Right ventricle myocardium inferior (tissue), 1 donor: Measurements from ENCODE around the gene ZNF444. TPM values are rescaled to one million over a fixed set of nuclear protein-coding genes. Genes with fewer than 3 reads are reported as not detected.

Source experiments
- ATAC-seq: fragments of 200-7000 bp; cut with Tn5 transposase; one replicate; pipeline ENCODE4 v1.9.1; 2020; ENCODE audit warnings: mild to moderate bottlenecking, moderate library complexity
- DNase-seq: peaks from one replicate; pipeline ENCODE4 v3.0.0; 2021; ENCODE audit errors: missing footprints
- intact Hi-C: fragments of 100-400 bp; cut with DNase I; formaldehyde crosslinking; loops from one replicate; pipeline ENCODE4 v1.11.0; 2022
- total RNA-seq: library from RNA; stranded (reverse); fragmentation: NEBNext Ultra II Directional; extraction: Animal tissue kit (Norgen Biotek cat#: 25700); gene quantifications from one replicate; pipeline ENCODE4 v1.2.1, GENCODE V29; 2021
- donor health status: DM: no; HTN: yes; CAD: no; lungs with severe emphysema.

ZNF444 gene
- total RNA-seq, 1 donor from 2014 or later, result 29.1 TPM

DNA sequence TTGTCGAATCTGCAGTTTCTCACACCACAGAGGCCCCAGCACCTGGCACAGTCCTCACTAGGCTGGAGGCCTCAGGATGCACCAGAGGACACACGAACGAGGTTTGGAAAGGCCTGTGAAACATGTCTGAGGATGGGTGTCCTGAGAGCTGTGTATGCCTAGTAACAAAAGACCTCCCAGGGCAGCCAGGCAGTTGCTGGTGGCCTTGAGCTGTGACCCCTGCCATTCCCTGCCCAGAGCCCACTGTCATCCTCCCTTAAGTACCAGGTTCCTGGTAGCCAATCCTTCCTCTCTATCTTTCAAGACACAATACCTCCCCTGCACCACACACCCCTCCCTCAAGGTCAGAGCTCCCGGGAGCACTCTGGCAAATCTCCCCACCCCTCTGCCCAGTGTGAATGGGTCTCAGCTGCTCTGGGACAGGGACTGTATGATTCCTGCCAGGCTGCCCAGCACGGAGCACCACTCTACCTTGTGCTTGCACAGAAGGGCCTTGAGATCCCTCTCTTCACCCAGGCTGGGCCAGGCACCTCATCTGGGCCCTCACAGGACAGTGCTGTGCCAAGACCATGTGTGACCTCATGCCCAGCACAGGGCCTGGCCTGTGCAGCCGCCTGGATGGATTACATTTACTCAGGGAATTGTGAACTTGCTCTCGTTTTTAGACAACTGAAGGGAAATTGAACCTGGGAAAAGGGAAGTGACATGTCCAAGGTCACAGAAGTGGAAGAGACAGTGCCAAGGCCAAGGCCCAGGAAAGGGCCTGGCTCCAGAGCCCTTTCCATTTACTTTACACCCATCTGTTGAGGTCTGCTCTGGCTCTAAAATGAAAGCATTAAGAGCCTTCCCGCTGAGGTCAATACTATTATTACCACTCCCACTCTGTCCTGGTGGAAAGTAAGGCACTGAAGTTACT is 22.2 kb upstream of the ZNF444 start:
- peak; percentile 32 for DNase-seq
- intact Hi-C loops, result loop anchor here (5.0 kb wide), 1 partner anchor 37 kb away; no protein-coding TSS in a partner anchor
- ATAC-seq, result no peak

DNA sequence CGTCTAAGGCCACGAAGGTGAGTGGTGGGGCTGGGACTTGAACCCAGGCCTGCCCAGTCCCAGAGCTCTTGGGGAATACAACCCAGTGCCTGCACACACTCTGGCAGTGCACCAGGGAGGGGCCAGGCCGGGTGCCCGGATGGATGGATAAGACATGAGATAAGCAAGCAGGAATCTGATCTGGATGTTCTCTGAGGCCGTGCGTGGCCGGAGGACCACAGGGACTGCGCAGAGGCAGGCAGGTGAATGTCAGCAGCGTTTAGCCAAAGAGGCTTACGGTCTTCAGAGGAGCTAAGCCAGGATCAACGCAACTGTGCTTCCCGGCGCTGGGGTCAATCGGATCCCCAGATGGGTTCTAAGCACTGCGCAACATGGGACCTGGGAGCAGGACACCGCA is 21.5 kb upstream of the ZNF444 start:
- DNase-seq (no peak), ATAC-seq (no peak)
- intact Hi-C loops, result loop anchor here (5.0 kb wide), 1 partner anchor 37 kb away; no protein-coding TSS in a partner anchor

DNA sequence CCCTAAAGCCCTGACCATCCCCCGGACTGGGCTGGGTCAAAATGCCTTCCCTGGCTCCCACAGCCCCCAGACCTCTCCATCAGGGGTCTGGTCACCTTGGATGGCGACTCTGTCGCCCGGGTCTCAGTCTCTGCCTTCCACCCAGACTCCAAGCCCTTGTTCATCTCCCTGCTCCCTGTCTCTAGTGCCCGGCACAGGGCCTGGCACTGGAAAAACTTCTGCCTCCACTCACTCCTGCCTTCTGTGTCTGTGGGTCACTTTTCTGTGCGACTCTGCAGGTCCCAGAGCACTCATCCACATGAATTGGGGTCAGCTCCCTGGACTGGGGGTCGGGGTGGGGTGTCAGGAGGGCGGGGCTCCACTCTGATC is 21.1 kb upstream of the ZNF444 start:
- intact Hi-C loops, result loop anchor here (1.0 to 2.0 kb wide), 2 partner anchors 9 to 15 kb away; no protein-coding TSS in a partner anchor

DNA sequence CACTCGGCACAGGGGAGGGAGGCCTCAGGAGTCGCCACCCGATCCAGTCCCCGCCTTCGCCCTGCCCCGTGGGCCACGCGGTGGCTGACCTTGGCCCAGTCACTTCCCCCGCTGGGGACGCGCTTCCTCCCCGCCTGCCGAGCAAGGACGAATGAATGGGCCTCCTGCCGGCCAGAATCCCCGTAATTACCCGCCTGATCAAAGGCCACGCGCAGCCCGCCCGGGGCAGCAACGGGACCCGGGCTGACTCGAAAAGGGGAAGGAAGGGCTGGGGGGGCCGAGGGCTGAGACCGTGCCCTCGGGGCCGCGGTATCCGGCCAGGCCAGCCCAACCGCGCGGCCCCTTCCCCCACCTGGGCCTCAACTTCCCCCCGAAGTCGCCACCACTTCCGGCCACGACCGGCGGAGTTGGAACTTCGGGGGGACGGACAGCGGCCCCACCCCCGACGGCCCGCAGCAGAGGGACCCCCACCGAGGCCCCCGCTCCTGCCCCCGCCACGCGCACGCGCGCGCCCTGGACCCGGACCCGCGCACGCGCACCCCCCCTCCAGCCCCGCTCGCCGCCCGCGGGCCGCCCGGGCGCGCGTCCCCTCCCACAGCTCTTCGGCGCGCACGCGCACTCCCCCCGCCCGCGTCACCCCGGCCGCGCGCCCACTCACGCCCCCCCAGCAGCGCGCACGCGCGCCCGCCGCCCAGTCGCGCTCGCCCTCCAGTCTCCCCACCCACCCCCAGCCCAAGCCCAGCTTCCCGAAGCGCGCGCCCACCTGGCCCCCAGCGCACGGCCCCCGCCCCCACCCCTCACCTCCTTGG is 20.5 kb upstream of the ZNF444 start:
- ATAC-seq (peak; percentile 35), DNase-seq (peak; percentile 94)
- intact Hi-C loops, result loop anchor here (1.0 to 2.0 kb wide), 4 partner anchors 9 to 21 kb away; partner anchors contain the start of gene ZNF444

More for the DNA sequence above, 21.1 kb upstream of the ZNF444 start:
- ATAC-seq (no peak), DNase-seq (no peak)

DNA sequence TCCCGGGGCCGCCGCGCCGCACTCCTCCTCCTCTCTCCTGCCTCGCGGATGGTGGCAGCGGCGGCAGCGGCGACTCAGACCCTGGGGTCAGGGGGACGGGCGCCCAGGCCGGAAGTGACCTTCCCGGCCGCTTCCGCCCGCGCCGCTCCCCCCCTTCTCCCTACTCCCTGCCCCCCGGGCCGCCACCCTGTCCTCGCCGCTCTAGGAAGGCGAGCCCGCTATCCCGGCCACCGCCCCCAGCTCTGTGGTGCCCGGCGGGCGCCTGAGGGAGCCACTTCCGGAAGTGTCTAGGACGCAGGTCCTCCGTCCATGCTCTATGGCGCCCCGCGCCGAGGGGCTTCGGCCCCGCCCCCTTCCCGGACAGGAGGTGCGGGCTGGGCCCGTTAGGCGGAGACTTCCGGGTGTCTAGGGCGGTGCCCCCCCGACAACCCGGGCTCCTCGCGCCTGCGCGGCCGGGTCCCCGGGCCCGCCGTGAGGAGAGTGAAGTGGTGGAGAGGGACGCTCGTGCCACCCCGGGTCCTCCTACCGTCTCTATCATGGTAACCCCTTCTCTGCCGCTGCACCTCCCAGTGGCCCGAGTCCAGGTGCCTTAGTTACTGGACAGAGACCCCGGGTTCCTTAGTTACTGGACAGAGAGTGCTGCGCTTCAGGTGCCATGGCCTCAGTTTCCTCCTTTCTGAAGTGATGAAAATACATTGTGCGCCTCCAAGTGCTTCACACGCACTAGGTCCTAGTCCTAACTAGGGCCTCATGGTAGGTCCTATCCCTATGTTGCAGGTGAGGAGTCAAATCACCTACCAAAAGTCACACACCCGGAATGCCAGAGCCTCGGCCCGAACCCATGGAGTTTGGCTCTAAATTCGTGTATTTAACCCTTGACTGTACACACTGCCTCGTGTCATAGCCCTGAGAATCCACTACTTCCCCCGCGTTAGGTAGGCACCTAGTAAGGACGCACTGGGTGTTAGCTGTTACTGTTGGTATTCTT is 19.6 kb upstream of the ZNF444 start, which contains the start of gene ZNF787:
ZNF787 (minus strand) TSS at position 116 of the 988 bp plus-strand sequence. CDS start 18,078 bp downstream, outside the sequence.
- peak; percentile 99 for DNase-seq
- ATAC-seq, result peak; percentile 94
- intact Hi-C loops, result loop anchor here (1.0 to 2.0 kb wide), 3 partner anchors 13 to 20 kb away; partner anchors contain the start of gene ZNF444

DNA sequence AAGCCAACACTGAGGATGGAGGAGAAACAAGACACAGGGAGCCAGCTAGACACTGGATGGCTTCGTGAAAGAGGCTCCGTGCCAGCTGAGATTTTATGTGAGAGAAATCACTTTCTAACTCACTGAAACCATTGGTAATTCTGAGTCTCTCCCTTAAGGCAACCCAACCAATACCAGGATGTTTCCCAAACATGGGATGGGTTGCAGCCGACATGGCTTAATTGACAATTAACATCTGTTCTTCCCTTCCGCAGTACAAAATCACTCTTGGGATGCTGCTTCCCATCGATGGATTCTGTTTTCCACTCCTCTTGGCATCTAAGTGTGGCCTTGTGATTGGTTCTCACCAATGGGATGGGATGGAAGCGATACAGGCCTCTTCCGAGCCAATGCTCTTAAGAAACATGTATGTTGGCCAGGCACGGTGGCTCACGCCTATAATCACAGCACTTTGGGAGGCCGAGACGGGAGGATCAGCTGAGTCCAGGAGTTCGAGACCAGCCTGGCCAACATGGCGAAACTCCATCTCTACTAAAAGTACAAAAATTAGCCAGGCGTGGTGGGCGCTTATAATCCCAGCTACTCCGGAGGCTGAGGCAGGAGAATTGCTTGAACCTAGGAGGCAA is 17.7 kb upstream of the ZNF444 start:
- DNase-seq (no peak), ATAC-seq (no peak)
- intact Hi-C loops, result no loop called here

DNA sequence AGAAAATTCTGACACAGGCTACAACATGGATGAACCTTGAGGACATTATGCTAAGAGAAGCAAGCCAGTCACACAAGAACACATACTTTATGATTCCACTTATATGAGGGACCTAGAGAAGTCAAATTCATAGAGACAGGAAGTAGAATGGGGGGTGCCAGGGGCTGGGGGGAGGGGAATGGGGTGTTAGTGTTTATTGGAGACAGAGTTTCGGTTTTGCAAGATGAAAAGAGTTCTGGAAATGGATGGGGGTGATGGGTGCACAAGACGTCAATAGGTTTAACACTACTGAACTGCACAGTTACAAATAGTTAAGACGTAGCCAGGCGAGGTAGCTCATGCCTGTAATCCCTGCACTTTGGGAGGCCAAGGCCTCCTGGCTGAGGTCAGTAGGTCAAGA is 16.5 kb upstream of the ZNF444 start:
- ATAC-seq (no peak), DNase-seq (no peak)
- intact Hi-C loops, result no loop called here

DNA sequence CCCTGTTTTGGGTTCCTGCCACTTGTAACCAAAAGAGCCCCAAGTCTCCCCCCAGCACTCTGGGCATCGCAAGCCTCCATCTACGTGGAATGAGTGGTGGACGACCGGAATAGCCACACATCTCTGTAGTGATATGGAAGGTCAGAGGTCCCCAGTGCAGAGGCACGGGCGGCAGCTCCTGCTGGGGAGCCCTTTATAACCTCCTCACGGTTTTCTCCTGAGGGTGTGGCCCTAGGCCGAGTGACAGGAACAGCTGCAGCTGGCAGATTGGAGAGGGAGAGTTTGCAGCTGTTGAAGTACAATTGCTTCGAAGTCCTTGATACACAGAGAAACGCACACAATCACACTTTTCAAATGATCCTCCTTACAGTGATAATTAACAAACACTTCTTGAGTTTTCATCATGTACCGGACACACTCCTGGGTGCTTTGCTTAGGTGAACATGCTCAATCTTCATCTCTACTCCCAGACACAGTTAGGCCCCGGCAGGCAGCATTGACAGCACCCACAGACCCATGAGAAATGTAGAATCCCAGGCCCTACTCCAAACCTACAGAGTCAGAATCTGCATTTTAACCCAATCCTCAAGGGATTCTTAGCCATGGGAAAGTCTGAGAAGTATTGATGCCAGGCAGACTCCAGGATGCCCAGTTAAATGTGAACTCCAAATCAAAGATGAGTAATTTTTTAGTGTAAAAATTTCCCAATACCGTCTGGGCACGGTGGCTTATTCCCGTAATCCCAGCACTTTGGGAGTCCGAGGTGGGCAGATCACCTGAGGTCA is 15.1 kb upstream of the ZNF444 start:
- DNase-seq, result no peak
- no peak for ATAC-seq
- intact Hi-C loops, result no loop called here

DNA sequence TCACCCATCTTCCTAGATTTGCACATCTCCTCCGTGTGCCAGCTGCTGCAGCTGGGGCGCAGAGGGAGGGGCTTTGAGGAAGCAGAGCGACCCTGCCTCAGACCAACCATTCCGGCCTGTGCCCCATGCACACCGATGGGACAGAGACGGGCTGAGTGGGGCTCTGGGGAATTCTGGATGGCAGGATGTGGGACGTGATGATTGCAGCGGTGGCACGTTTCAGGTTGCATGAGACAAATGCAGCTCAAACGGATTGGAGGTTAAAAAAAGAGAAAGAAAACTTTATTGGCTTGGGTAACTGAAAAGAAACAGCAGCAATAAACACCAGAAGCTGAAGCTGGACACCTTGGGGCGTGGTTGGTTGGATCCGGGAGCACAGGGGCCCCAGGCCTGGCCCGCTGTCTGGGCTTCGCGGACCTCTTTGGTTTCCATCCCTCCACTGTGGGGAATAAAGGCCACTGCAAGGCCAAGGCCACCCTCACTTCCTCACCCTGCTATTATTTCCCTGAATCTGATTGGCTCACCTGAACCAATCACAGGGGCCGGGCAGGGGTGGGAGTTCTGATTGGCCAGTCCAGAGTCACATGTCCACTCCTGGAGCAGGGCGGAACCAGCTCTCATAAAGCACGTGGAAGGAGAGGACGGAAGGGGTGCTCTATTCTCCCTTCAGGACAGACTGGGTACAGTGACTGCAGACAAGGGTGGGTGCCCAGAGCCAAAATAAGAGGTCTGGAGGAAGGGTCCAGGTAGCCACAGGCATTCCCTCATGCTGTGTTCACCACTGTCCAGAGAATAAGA is 13.9 kb upstream of the ZNF444 start:
- intact Hi-C loops, result no loop called here
- DNase-seq (peak; percentile 44), ATAC-seq (no peak)

DNA sequence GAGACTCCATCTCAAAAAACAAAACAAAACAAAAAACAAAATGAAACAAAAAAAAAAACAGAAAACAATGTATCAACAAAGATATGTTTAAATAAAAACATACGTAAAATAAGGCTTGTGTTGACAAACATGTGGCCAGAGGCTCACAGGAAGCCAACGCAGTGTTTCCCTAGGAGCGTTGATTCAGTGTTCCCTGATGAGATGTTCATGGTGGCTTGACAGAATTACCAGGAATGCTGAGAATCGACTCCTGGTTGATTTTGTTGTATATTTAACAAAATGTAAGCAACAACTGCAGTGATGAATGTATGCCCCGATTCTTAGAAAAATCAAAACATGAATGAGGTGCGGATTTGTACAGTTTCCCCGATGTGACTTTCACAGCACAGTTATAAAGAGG is 11.1 kb upstream of the ZNF444 start:
- DNase-seq, result no peak
- ATAC-seq, result no peak
- intact Hi-C loops, result no loop called here

DNA sequence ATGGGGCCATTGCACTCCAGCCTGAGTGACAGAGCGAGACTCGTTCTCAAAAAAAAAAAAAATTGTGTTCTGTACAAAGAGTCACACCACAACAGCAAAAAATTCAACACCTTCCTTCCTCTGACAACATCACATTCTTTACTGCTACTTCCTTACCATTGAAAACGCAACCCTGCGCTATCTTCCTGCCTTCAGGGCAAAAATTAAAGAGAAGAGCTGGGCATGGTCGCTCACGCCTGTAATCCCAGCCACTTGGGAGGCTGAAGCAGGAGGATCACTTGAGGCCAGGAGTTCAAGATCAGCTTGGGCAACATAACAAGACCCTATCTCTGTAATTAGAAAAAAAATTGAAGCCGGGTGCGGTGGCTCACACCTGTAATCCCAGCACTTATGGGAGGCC is 9.4 kb upstream of the ZNF444 start:
- ATAC-seq, result no peak
- DNase-seq, result no peak
- intact Hi-C loops, result no loop called here

DNA sequence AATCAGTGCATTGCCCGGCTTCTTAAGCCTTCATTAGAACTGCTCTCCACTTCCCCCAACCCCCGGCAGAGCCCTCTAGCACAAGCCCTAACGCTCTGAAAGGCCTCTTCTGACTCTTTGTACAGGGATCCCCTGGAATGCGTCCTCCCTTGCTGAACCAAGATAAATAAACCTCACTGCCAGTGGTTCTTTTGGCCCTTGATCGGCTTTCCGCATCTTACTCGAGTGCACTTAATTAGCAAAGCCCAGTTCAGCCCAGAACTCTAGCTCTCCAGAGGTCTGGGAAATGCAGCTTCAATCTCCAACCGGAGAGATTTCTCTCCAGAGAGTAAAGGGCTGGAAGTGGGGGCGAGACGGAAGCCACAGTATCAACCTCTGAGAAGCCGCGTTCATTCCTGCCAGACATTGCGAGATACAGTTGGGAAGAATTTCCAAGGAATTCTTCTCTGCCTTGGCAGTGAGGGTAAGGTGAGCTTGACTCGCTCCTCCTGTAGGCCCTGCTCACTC is 8.7 kb upstream of the ZNF444 start:
- intact Hi-C loops, result no loop called here
- peak; percentile 88 for ATAC-seq
- DNase-seq, result no peak

DNA sequence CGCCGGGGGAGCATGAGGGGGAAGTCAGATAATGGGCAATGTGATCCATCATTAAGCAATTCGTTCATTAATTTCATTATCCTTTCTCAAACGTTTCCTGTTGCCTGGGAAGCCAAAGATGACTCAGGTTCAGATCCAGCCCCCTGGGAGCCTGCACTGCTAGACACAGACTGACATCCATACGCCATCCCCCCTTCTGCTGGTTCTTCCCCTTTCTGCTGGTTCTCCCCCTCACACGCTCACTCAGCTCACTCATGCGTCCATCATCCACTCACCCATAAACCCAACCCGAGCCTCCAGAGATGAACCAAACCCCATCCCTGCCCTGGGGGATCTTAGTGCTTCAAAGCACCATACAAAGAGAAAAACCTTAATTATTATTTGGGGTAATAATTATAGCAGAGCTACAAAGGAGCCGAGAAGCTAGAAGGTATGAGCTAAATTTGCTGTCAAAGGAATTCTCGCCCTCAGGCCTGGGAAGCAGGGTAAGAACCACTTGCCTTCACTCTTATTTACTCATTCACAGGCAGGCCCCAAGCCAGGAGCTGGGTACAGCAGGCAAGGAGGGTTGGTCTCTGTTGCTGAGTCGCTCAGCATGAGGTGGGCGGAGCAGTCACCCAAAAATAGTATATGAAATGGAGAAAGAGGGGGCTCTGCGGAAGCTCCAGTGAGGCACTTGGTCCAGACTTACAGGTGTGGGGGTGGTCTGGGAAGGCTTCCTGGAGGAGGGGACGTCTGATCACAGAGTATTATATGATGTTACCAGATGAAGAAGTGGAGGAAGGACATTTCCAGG is 7.0 kb upstream of the ZNF444 start:
- ATAC-seq, result no peak
- intact Hi-C loops, result no loop called here
- DNase-seq, result no peak

DNA sequence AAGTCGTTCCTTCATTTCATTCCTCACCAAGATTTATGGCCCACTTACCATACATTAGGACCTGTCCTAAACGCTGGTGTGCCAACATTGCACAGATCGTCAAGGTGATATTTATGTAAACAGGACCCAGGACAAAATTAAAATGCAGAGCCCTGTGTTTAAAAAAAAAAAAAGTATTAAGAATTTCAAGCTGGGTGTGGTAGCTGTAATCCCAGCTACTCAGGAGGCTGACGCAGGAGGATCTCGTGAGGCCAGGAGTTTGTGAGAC is 6.5 kb upstream of the ZNF444 start:
- no peak for ATAC-seq
- intact Hi-C loops, result no loop called here
- DNase-seq, result no peak

DNA sequence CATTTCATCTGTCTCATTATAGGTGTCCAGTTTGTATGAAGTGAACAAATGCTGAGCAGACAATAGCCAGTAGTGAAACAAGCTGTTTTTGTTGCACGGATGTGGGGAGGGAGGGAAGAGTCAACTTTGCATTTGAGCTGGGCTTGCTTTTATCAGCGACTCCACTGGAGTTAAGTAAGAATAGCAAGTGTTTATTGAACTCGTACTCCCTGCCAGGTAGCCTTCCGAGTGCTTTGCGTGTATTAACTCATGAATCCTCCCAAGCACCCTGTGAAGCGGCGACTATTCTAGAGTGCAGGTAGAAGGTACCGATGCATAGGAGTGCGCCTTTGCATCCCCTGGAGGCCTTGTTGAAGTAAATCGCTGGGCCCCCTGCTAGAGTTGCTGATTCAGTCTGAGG is 4.7 kb upstream of the ZNF444 start:
- ATAC-seq (no peak), DNase-seq (no peak)
- intact Hi-C loops, result no loop called here

DNA sequence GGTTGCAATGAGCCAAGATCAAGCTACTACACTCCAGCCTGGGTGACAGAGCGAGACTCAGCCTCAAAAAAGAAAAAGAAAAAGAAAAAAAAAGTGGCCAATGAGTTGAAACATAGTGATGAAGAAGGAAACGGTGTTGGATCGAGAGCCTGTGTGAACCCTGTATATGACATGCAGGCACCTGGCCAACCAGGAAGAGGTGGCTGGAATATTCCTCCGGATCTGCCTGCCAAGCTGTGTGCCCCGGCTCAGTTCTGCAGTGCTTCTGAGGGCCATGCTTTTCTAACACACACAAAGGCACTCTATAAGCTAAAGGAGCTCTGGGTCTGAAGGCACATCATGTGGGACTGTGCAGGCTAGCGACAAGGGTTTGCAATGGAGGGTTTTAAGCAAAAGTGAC is 3.7 kb upstream of the ZNF444 start:
- intact Hi-C loops, result no loop called here
- ATAC-seq, result no peak
- DNase-seq, result no peak
